Neural cell (in vitro differentiated cells): ENCODE measurements around the gene PLXNA2.

Source experiments
- EP300 ChIP-seq: fragments of 450-650 bp; conservative IDR thresholded peaks from 2 replicates; pipeline ENCODE4 v1.6.1; 2014; ENCODE audit warnings: antibody characterized with exemption, mild to moderate bottlenecking, moderate library complexity; ENCODE audit not compliant: poor library complexity, severe bottlenecking
- EZH2 ChIP-seq: fragments of 200-600, 300-800 bp; shearing (Covaris generic), sonication (generic); IDR thresholded peaks from 2 replicates; pipeline ENCODE4 v1.6.1; 2014; ENCODE audit warnings: antibody characterized with exemption, low read length, borderline replicate concordance, mild to moderate bottlenecking; ENCODE audit not compliant: insufficient read depth, poor library complexity, severe bottlenecking
- MXI1 ChIP-seq: fragments of 450-650 bp; conservative IDR thresholded peaks from 2 replicates; pipeline ENCODE4 v1.6.1; 2014; ENCODE audit warnings: antibody characterized with exemption, mild to moderate bottlenecking; ENCODE audit not compliant: poor library complexity, severe bottlenecking
- POLR2AphosphoS5 ChIP-seq: IDR thresholded peaks from 2 replicates; pipeline ENCODE4 v1.6.1; 2012
- RAD21 ChIP-seq: fragments of 450-650 bp; conservative IDR thresholded peaks from 2 replicates; pipeline ENCODE4 v1.6.1; 2014; ENCODE audit warnings: antibody characterized with exemption, mild to moderate bottlenecking, moderate library complexity
- SMC3 ChIP-seq: fragments of 450-650 bp; conservative IDR thresholded peaks from 2 replicates; pipeline ENCODE4 v1.6.1; 2014; ENCODE audit warnings: antibody characterized with exemption, mild to moderate bottlenecking, moderate library complexity; ENCODE audit not compliant: poor library complexity
- TAF1 ChIP-seq: IDR thresholded peaks from 2 replicates; pipeline ENCODE4 v1.6.1; 2012; ENCODE audit warnings: low read depth
- TF ChIP-seq, protein P1 (sequence below): fragments of 450-650 bp; IDR thresholded peaks from 2 replicates; pipeline ENCODE4 v1.5.1; 2014; ENCODE audit warnings: antibody characterized with exemption, mild to moderate bottlenecking, moderate library complexity; ENCODE audit not compliant: poor library complexity, severe bottlenecking
- TF ChIP-seq, protein P2 (sequence below): IDR thresholded peaks from 2 replicates; pipeline ENCODE4 v1.6.1; 2012; ENCODE audit warnings: borderline replicate concordance

DNA sequence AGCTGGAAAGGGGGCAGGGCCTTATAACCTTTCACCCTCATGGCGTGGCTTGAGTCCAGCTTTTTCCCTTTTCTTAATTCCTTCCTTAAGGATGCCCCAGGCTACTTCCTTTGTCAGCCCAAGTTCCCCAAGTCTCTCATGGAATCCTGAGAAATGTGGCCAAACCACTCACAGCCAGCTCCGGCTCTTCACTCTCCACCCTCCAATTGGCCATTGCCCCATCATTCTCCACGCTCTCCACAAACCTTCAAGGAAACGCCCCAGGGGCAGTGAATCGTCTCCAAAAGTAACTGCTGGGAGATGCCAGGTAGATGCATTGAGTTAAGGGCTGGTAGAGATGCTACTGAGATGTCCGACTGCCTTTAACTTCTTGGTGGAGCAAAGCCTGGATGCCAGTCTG is 219.8 kb downstream of the PLXNA2 start:
- TF ChIP-seq, protein P1, sequence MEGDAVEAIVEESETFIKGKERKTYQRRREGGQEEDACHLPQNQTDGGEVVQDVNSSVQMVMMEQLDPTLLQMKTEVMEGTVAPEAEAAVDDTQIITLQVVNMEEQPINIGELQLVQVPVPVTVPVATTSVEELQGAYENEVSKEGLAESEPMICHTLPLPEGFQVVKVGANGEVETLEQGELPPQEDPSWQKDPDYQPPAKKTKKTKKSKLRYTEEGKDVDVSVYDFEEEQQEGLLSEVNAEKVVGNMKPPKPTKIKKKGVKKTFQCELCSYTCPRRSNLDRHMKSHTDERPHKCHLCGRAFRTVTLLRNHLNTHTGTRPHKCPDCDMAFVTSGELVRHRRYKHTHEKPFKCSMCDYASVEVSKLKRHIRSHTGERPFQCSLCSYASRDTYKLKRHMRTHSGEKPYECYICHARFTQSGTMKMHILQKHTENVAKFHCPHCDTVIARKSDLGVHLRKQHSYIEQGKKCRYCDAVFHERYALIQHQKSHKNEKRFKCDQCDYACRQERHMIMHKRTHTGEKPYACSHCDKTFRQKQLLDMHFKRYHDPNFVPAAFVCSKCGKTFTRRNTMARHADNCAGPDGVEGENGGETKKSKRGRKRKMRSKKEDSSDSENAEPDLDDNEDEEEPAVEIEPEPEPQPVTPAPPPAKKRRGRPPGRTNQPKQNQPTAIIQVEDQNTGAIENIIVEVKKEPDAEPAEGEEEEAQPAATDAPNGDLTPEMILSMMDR, result no peak
- TF ChIP-seq TAF1 (no peak), EZH2 (no peak), POLR2AphosphoS5 (no peak), RAD21 (no peak), EP300 (no peak), MXI1 (no peak), SMC3 (no peak)
- TF ChIP-seq, protein P2, sequence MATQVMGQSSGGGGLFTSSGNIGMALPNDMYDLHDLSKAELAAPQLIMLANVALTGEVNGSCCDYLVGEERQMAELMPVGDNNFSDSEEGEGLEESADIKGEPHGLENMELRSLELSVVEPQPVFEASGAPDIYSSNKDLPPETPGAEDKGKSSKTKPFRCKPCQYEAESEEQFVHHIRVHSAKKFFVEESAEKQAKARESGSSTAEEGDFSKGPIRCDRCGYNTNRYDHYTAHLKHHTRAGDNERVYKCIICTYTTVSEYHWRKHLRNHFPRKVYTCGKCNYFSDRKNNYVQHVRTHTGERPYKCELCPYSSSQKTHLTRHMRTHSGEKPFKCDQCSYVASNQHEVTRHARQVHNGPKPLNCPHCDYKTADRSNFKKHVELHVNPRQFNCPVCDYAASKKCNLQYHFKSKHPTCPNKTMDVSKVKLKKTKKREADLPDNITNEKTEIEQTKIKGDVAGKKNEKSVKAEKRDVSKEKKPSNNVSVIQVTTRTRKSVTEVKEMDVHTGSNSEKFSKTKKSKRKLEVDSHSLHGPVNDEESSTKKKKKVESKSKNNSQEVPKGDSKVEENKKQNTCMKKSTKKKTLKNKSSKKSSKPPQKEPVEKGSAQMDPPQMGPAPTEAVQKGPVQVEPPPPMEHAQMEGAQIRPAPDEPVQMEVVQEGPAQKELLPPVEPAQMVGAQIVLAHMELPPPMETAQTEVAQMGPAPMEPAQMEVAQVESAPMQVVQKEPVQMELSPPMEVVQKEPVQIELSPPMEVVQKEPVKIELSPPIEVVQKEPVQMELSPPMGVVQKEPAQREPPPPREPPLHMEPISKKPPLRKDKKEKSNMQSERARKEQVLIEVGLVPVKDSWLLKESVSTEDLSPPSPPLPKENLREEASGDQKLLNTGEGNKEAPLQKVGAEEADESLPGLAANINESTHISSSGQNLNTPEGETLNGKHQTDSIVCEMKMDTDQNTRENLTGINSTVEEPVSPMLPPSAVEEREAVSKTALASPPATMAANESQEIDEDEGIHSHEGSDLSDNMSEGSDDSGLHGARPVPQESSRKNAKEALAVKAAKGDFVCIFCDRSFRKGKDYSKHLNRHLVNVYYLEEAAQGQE, result no peak
